GM10847 (cell line): ENCODE data around the gene HPN.

ENCODE experiments used
- POLR2A ChIP-seq: IDR thresholded peaks from 2 replicates; pipeline ENCODE4 v1.6.1; 2011; ENCODE audit not compliant: insufficient read length; ENCODE audit errors: extremely low read depth

The HPN gene

GRCh38 chr19:35095667-35096368, 54.3 kb downstream of the HPN start:
- no peak for TF ChIP-seq POLR2A

GRCh38 chr19:35098413-35099049, 57.0 kb downstream of the HPN start:
- no peak for TF ChIP-seq POLR2A

- TF ChIP-seq POLR2A, result no peak
Observed at GRCh38 chr19:35099155-35099896, 57.8 kb downstream of the HPN start.

GRCh38 chr19:35099897-35100275, 58.4 kb downstream of the HPN start:
- no peak for TF ChIP-seq POLR2A

GRCh38 chr19:35100588-35101533, 59.3 kb downstream of the HPN start:
- TF ChIP-seq POLR2A, result no peak

GRCh38 chr19:35104361-35104760, 62.8 kb downstream of the HPN start:
- no peak for TF ChIP-seq POLR2A

GRCh38 chr19:35105047-35105410, 63.5 kb downstream of the HPN start:
- TF ChIP-seq POLR2A, result no peak

- no peak for TF ChIP-seq POLR2A
Observed at GRCh38 chr19:35105411-35106290, 64.1 kb downstream of the HPN start.

- no peak for TF ChIP-seq POLR2A
Observed at GRCh38 chr19:35106291-35106583, 64.7 kb downstream of the HPN start.

- TF ChIP-seq POLR2A, result no peak
Observed at GRCh38 chr19:35106898-35107541, 65.5 kb downstream of the HPN start.

- no peak for TF ChIP-seq POLR2A
Observed at GRCh38 chr19:35107545-35107944, 66.0 kb downstream of the HPN start.

GRCh38 chr19:35108730-35109129, 67.2 kb downstream of the HPN start:
- no peak for TF ChIP-seq POLR2A

- no peak for TF ChIP-seq POLR2A
Observed at GRCh38 chr19:35109395-35110112, 68.0 kb downstream of the HPN start.
